CD14-positive monocyte (primary cell): ENCODE measurements around the gene PSTPIP2. TPM values are rescaled to one million over a fixed set of nuclear protein-coding genes. Genes with fewer than 3 reads are reported as not detected.

Source experiments
- DNase-seq, 3 donors: peaks; one replicate each; pipeline ENCODE4 v3.0.0-alpha.2; 2011 to 2022
- H2AFZ ChIP-seq: 2 replicates; pipeline ENCODE4 v1.6.0; 2012; ENCODE audit warnings: mild to moderate bottlenecking, low read depth, low read length, inconsistent platforms; ENCODE audit not compliant: insufficient read depth, poor library complexity, severe bottlenecking
- H3K27ac ChIP-seq, 2 donors: 1 replicate in 1 of 2; 2 replicates in 1 of 2; pipeline ENCODE4 v1.5.1; 2012 to 2013; ENCODE audit warnings: low read length in 2 of 2, control low read depth in 1 of 2, inconsistent platforms in 1 of 2, low read depth in 1 of 2, mild to moderate bottlenecking in 1 of 2
- H3K27me3 ChIP-seq, 2 donors: one replicate each; pipeline versions ENCODE4 v1.6.0 to v1.6.1; 2011 to 2013; ENCODE audit warnings: low read length in 2 of 2; ENCODE audit not compliant: control insufficient read depth in 2 of 2, insufficient read depth in 2 of 2
- H3K36me3 ChIP-seq, 2 donors: replicated peaks in 1 of 2; 1 replicate in 1 of 2; 2 replicates in 1 of 2; pipeline versions ENCODE4 v1.5.1 to v1.6.1; 2012 to 2013; ENCODE audit warnings: low read length in 2 of 2, control low read depth in 1 of 2, inconsistent platforms in 1 of 2, mild to moderate bottlenecking in 1 of 2; ENCODE audit not compliant: insufficient read depth in 2 of 2, control insufficient read depth in 1 of 2
- H3K4me1 ChIP-seq, 2 donors: 1 replicate in 1 of 2; 2 replicates in 1 of 2; pipeline versions ENCODE4 v1.5.1 to v1.6.1; 2012 to 2013; ENCODE audit warnings: low read length in 2 of 2, control low read depth in 1 of 2, inconsistent platforms in 1 of 2, mild to moderate bottlenecking in 1 of 2, moderate library complexity in 1 of 2; ENCODE audit not compliant: insufficient read depth in 2 of 2, control insufficient read depth in 1 of 2
- H3K4me2 ChIP-seq: replicated peaks from 2 replicates; pipeline ENCODE3; 2012; ENCODE audit warnings: low read length, moderate library complexity, mild to moderate bottlenecking; ENCODE audit not compliant: poor library complexity, severe bottlenecking; ENCODE audit errors: extremely low read depth
- H3K4me3 ChIP-seq, 3 experiments: fragments of 200-600 bp in 1 of 3; sonication (generic) in 1 of 3; replicated peaks in 1 of 3; 1 replicate in 2 of 3; 2 replicates in 1 of 3; pipeline ENCODE4 v1.5.1; 2011 to 2013; ENCODE audit warnings: low read length in 3 of 3, mild to moderate bottlenecking in 3 of 3, control low read depth in 2 of 3, low read depth in 2 of 3, inconsistent platforms in 1 of 3, moderate library complexity in 1 of 3
- H3K79me2 ChIP-seq: 2 replicates; pipeline ENCODE4 v1.6.0; 2012; ENCODE audit warnings: mild to moderate bottlenecking, control low read depth, inconsistent platforms, low read length, moderate library complexity; ENCODE audit not compliant: insufficient read depth
- H3K9ac ChIP-seq: 2 replicates; pipeline ENCODE4 v1.6.0; 2017; ENCODE audit warnings: low read length, mild to moderate bottlenecking; ENCODE audit not compliant: insufficient read depth, poor library complexity, severe bottlenecking
- H3K9me3 ChIP-seq, 2 donors: replicated peaks in 1 of 2; 1 replicate in 1 of 2; 2 replicates in 1 of 2; pipeline versions ENCODE4 v1.5.1 to v1.6.1; 2012 to 2013; ENCODE audit warnings: low read length in 2 of 2, control low read depth in 1 of 2; ENCODE audit not compliant: control insufficient read depth in 1 of 2, insufficient read depth in 1 of 2
- H4K20me1 ChIP-seq: 2 replicates; pipeline ENCODE4 v1.6.0; 2012; ENCODE audit warnings: mild to moderate bottlenecking, low read length, control low read depth, moderate library complexity; ENCODE audit not compliant: insufficient read depth
- H3K27ac Mint-ChIP-seq, 7 donors: one replicate each; pipeline ENCODE4 v1.8.0; 2020; ENCODE audit warnings: mild to moderate bottlenecking in 7 of 7, mixed read lengths in 7 of 7, moderate library complexity in 6 of 7, inconsistent platforms in 2 of 7
- H3K27me3 Mint-ChIP-seq, 3 donors: one replicate each; pipeline ENCODE4 v1.8.0; 2021 to 2022; ENCODE audit warnings: low read depth in 3 of 3, mild to moderate bottlenecking in 3 of 3, mixed read lengths in 3 of 3, moderate library complexity in 3 of 3, inconsistent platforms in 1 of 3
- H3K36me3 Mint-ChIP-seq, 2 donors: one replicate each; pipeline ENCODE4 v1.8.0; 2020; ENCODE audit warnings: mixed read lengths in 2 of 2, inconsistent platforms in 1 of 2, mild to moderate bottlenecking in 1 of 2
- H3K4me1 Mint-ChIP-seq: one replicate; pipeline ENCODE4 v1.8.0; 2020; ENCODE audit warnings: mild to moderate bottlenecking, mixed read lengths
- H3K4me3 Mint-ChIP-seq, 2 donors: one replicate each; pipeline ENCODE4 v1.8.0; 2020; ENCODE audit warnings: mild to moderate bottlenecking in 2 of 2, mixed read lengths in 2 of 2, moderate library complexity in 1 of 2
- H3K9me3 Mint-ChIP-seq, 7 donors: one replicate each; pipeline ENCODE4 v1.8.0; 2020 to 2022; ENCODE audit warnings: mixed read lengths in 7 of 7, mild to moderate bottlenecking in 6 of 7, moderate library complexity in 6 of 7, inconsistent platforms in 2 of 7
- CTCF ChIP-seq: fragments of 200-600 bp; IDR thresholded peaks from one replicate; pipeline ENCODE4 v1.8.0; 2022; ENCODE audit warnings: antibody characterized with exemption, mild to moderate bottlenecking
- WGBS: methylation state at CpG from one replicate; pipeline ENCODE4 v1.1.5; 2013; ENCODE audit warnings: missing lambda C conversion rate; ENCODE audit not compliant: insufficient coverage; 5-methylcytosine and 5-hydroxymethylcytosine counted together
- intact Hi-C, 2 donors: fragments of 100-400 bp; cut with micrococcal nuclease; formaldehyde crosslinking; loops; one replicate each; pipeline versions ENCODE4 v1.15.0 to v1.15.1; 2023
- polyA plus RNA-seq, 3 donors: library from polyadenylated mRNA; depleted of rRNA in 1 of 3; unstranded in 2 of 3; stranded (reverse) in 1 of 3; fragments of 300-500 nt in 2 of 3; fragments of >200 nt in 1 of 3; fragmentation: Illumina TruSeq in 2 of 3; gene quantifications; 1 replicate in 2 of 3; 2 replicates in 1 of 3; pipeline ENCODE4 v1.2.3, GENCODE V29; 2012 to 2021

PSTPIP2 gene
- polyA plus RNA-seq, 3 donors = 35.0 to 64.1 (median 42.3) TPM

GRCh38 chr18:46104128-46104911 is 32.3 kb upstream of the PSTPIP2 start, which contains the start of gene HAUS1:
Gene HAUS1, plus strand, starts transcription at chr18:46104385. Its CDS starts 27 bp downstream, at chr18:46104412.
- peak within 1 kb of the TSS in 1 of 2 donors; percentile 60 for H3K27ac ChIP-seq
- Mint-ChIP-seq H3K4me1 (peaks cover 13% of the 10 kb centered on the region), H3K36me3 (peaks cover 11 to 16% of the 10 kb centered on the region in 2 donors), H3K27ac (peak within 1 kb of the TSS; percentile 79 to 92 (median 90)), H3K27me3 (peaks cover 0 to 3% (median 0%) of the 10 kb centered on the region in 3 donors), H3K9me3 (no peaks in the 10 kb centered on the region), H3K4me3 (peak within 1 kb of the TSS; percentile 100)
- H3K9ac ChIP-seq = peak within 1 kb of the TSS; percentile 71
- H2AFZ ChIP-seq = peak within 1 kb of the TSS; percentile 99
- H3K4me2 ChIP-seq = peak within 1 kb of the TSS; percentile 83
- peaks cover 7 to 14% of the 10 kb centered on the region in 2 donors for H3K4me1 ChIP-seq
- TF ChIP-seq CTCF = no peak
- H3K4me3 ChIP-seq = peak within 1 kb of the TSS; percentile 68 to 95 (median 82)
- peaks cover 5 to 16% of the 10 kb centered on the region in 2 donors for H3K36me3 ChIP-seq
- peak; percentile 34 to 65 (median 35) for DNase-seq
- no peaks in the 10 kb centered on the region for H4K20me1 ChIP-seq
- intact Hi-C loops = no loop called here
- H3K9me3 ChIP-seq = no peaks in the 10 kb centered on the region
- H3K79me2 ChIP-seq = peaks cover 37% of the 10 kb centered on the region
- no peaks in the 10 kb centered on the region for H3K27me3 ChIP-seq
- WGBS = under 1% methylated on average over 46 of the region's 57 CpGs

DNA sequence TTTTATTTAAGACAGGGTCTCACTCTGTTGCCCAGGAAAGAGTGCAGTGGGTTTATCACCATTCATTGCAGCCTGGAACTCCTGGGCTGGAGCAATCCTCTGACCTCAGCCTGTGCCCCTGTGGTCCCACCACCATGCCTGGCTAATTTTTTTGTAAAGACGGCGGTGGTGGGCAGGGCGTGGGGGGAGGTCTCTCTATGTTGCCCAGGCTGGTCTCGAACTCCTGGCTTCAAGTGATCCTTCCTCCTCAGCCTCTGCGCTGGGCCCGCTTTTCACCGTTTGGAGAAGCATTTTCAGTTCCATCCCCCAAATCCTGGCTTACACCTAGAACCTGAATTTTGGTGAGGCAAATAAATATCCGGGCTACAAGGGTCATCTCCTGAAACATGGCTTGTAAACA is 27.4 kb upstream of the PSTPIP2 start:
- H3K4me2 ChIP-seq = no peak overlapping the region
- H3K9me3 Mint-ChIP-seq = peaks cover 0 to 2% (median 0%) of the 10 kb centered on the region in 7 donors
- peaks cover 18 to 31% of the 10 kb centered on the region in 2 donors for H3K4me1 ChIP-seq
- H3K27me3 ChIP-seq = no peaks in the 10 kb centered on the region
- no peak overlapping the region for H3K4me3 Mint-ChIP-seq
- peaks cover 4 to 10% of the 10 kb centered on the region in 2 donors for H3K36me3 Mint-ChIP-seq
- H3K27ac ChIP-seq = no peak overlapping the region
- no peak overlapping the region for H3K27ac Mint-ChIP-seq
- H3K4me3 ChIP-seq = no peak overlapping the region
- no peak for TF ChIP-seq CTCF
- no peak overlapping the region for H2AFZ ChIP-seq
- peaks cover 3 to 10% of the 10 kb centered on the region in 2 donors for H3K36me3 ChIP-seq
- intact Hi-C loops = no loop called here
- peaks cover 10% of the 10 kb centered on the region for H4K20me1 ChIP-seq
- H3K9me3 ChIP-seq = no peaks in the 10 kb centered on the region
- no peak for DNase-seq
- 96% methylated on average over 4 of the region's 8 CpGs for WGBS
- H3K79me2 ChIP-seq = peaks cover 48% of the 10 kb centered on the region
- no peaks in the 10 kb centered on the region for H3K27me3 Mint-ChIP-seq
- H3K9ac ChIP-seq = no peak overlapping the region
- H3K4me1 Mint-ChIP-seq = peaks cover 23% of the 10 kb centered on the region
